ENCODE measurements around the gene TAOK1.

The TAOK1 gene

GRCh38 chr17:29571883-29572681 lies 181.9 kb downstream of the TAOK1 start:
- DNase-seq (ENCODE audit: low read depth), result no peak

DNA sequence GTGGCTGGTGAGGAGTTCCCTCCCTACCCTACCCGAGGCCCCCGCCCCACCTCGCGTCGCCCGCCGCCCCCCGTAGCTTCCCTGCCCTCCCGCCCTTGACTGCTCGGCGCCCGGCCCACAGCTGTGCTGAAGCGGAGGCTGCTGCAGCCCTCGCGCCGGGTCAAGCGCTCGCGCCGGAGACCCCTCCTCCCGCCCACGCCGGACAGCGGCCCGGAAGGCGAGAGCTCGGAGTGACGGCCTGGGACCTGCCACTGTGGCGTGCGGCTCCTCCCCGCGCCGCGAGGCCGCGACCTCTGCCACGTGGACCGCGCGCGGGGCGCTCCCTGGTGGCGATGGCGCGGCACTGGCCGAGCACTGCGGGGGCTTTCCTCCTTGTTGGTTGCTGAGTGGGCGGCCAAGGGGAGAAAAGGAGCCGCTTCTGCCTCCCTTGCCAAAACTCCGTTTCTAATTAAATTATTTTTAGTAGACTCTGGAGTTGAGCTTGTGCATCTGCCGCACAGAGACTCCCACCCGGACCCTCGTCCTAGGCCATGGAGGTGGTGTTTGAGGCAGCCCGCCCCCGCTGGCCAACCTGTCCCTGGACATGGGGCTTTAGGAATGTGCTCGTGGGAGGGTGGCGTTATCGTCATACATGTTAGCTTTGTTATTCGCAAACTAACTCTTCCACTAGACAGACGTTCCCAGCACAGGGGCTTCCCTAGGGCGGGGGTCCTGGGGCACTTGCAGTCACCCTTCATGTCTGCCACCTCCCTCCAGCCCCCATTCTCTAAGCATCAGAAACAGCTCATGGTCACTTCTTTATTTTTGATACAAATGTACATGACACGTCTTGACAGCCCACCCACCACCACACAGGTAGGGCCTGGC lies 182.8 kb downstream of the TAOK1 start:
- peak; percentile 52 for DNase-seq (ENCODE audit: low read depth)

DNA sequence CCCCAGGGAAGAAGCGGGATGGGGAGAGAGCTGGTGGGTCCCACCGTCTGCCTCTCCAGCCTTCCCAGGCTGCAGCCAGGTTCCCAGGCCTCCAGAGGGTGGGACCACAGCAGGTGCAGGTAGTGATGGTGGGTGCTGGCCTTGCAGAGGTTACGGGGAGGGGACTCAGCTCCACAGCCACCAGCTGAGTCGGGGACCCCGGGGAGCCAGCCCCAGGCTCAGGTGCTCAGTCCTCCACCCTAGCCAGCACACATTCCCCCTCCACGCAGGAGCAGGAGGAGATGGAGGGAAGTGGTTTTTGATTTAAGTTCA lies 183.4 kb downstream of the TAOK1 start:
- no peak for DNase-seq (ENCODE audit: low read depth)

DNA sequence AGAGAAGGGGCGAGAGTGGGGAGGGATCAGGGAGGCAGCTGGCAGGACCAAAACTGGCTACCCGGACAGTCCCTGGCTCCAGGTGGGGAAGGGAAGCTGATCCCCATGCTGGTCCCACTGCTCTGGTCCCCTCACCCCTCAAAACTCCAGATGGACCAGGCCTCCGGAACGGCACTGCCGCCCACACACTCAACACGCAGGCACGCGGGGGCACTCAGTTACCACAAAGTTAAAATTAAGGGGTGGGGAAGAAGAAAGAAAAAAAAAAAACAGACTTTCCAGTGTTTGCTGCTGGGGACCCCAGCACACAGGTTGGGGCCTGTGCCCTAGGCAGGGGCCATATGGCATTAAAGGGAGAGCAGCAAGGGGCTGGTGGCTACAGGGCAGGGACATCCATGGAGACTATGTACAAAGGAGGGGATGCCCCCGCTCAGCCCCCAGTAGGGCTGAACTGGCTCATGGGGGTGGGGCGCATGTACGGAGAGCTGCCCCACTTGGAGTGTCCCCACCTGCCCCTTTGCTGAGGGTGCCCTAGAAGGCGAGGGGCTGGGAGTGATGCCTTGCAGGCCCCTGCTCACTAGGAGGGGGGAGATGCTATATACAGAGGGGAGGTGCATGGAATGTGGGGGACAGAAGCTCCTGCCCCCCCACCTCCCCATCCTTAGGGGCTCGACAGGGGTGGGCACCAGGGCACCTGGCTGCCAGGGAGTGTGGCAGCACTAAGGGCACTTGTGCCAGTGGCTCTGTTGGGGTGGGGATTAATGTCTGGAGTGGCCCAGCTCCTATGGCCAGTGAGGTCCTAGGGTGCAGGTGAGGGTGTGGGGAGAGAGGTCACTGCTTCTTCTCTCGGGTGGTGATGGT lies 183.9 kb downstream of the TAOK1 start:
- DNase-seq (ENCODE audit: low read depth), result no peak

DNA sequence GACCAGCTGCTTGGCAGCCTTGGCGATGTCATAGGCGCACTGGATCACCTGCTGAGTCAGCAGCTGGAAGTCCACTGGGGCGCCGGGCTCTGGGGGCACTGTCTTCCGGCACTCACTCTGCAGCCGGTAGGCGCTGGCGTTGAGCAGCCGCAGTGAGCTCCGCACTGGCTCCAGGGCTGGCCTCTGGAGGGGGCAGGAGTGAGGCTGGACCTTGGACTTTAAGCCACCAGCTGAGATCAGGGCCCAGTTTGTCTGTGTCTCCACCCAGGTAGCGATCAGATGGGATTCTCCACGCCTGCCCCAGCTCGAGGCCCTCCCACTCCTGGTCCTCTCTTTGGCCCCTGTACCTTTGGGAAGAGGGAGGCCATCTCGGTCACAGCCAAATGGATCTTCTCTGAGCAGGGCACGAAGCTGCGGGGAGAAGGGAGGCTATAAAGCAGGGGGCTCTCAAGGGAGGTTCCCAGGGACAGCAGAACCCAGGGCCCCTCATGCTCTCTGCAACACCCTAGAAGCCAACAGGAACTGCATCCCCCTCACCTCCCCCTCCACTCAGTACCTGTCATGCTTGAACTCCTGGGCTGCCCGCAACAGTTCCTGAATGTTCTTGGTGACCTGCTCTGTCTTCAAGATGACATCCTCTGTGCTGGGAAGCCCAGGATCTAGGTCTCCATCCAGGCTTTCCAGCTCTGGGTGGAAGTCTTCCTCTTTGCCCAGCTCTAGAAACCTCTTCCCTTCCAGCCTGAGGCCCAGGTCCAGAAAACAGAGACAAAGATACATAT lies 184.8 kb downstream of the TAOK1 start:
- DNase-seq (ENCODE audit: low read depth), result no peak

DNA sequence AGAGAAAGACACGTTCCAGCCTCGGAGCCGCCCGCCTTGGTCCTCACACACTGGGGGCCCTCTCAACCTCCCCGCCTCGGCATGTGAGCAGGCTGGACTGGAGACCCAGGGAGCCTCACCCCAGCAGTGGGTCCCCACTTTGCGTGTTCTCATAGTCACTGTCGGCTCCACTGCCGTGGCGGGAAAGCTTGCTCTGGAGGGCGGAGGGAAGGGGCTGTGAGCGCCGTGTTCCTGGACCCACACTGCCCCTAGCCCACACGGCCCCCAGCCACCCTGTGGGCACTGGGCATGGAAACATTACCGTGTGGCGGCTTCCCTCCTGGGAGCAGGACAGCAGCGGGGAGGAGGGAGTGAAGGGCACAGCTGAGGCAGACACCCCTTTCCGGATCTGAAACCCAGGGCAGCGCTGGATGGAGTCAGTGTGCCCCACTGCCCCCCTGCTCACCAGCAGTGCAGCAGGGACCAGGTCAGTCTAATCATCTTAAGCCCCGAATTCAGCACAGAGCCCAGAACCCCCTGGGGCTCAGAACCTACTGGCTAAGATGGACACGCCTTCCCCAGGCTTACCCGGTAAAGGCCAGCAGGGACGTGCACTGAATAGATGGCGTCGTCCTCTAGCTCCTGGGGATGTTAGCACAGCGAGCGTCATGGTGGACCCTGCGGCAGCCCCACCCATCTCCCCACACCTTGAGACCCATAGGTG lies 185.5 kb downstream of the TAOK1 start:
- DNase-seq (ENCODE audit: low read depth), result no peak

GRCh38 chr17:29576214-29577000 lies 186.2 kb downstream of the TAOK1 start:
- DNase-seq (ENCODE audit: low read depth), result no peak

GRCh38 chr17:29577001-29577370 lies 186.8 kb downstream of the TAOK1 start:
- no peak for DNase-seq (ENCODE audit: low read depth)

DNA sequence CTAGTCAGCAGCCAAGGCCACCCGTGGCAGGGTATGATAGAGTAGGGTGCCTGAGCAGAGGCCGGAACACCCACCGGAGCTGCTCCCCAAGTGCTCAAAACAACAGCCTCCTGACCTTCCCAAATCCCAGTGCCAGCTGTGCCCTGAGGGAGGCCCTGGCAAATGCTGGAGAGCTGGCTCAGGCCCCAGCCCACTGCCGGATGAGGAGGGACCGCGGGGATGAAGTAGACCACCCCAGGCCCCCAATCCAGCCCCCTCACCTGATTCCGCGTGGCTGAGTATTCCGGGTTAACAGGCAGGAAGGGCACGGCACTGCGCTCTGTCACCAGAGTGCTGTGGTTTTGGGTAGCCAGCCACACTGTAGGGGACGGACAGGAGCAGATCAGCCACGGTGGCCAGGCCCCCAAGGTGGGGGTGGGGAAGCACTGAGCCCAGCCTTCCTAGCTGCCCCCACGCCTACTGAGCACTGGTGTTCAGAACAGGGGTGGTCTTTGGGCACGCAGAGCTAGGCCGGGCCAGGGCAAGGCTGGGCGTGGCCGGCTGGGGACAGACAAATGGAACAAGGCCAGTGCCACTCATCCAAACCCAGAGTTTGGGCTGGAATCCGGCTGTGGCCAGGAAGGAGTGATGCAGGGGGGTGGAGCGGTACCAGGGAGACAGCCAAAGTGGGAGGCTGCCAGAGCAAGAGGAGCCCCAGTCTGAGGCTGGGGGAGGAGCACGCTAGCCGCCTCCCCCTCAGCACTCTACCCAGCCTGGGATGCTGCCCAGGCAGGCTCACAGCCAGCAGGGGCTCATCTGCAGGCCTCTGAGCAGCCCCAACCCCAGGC lies 187.4 kb downstream of the TAOK1 start:
- peak; percentile 77 for DNase-seq (ENCODE audit: low read depth)

DNA sequence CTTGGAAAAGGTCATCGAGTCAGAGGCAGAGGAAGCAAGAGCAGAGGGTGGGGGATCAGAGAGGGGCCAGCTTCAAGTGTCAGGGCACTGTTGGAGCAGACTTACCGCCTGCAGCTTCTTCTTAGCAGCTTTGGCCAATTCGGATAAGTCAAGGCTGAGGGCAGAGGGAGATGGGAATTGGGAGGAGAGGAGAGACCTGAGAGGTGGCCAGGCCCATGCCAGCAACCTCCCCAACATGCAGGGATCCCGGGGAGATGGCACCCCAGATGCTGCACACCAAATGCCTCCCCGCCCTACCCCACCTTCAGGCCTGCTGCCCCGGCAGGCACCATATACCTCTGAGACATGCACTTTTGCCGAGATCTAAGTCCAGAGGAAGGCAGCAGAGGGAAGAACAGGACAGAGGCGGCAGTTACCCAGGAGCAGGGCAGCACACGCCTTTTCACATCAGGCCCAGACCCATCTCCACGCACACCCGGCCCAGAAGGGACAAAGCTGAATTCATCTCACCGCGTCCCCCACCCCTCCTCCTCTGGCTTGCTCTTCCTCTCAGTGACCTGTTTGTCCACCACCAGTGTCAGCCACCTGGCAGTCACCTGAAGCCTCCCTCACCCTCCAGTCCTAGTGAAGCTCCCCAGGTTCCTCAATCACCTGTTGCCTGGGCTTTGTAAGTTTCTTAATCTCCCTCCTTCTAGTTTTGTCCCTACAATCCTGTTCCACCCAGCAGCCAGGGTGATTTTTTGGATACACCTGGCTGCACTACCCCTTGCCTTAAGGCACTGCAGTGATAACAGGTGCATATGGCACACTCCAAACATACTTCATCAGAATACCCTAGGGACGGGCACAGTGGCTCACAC lies 188.7 kb downstream of the TAOK1 start:
- no peak for DNase-seq (ENCODE audit: low read depth)

GRCh38 chr17:29579866-29580771 lies 190.0 kb downstream of the TAOK1 start:
- peak; percentile 69 for DNase-seq (ENCODE audit: low read depth)

GRCh38 chr17:29581583-29582253 lies 191.6 kb downstream of the TAOK1 start:
- DNase-seq (ENCODE audit: low read depth), result no peak

DNA sequence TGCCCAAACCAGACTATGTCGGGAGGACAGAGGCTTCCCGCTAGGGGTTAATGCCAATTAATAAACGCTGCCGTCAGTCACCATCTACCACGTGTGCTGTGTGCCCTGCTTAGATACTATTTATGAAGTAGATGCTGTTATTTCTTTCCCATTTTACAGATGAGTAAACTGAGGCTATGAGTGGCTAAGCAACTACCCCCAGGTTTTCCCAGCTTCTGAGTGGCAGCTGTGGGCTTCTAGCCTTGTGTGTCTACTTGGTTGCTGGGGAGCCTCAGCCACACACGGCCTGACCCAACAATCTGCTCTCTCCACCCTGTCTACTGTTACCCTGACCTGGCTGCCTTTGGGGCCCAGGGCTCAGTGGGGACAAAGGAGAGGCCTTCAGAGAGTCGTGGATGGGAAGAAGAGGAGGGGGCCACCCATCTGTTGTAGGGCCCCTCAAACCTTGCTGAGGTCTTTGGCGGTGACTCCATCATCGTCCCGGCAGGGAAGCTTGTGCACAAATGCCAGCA lies 192.1 kb downstream of the TAOK1 start:
- DNase-seq (ENCODE audit: low read depth), result no peak

DNA sequence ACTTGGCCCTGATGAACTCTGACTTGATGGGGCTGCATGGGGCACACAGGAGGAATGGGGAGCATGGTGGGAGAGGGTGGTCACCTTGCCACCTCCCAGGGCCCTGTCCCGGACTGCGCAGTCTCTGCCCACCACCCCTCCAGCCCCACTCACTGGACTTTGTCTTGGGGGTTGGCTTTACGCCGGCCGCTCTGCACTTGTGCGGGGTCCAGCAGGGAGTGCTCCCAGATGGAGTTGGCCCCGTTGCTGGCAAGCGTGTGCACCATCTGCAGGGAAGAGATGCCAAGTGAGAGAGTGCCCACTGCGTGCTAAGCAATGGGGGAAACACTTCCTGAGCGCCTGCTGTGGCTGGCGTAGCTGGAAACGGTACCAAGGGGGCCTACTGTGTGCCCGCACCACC lies 192.6 kb downstream of the TAOK1 start:
- no peak for DNase-seq (ENCODE audit: low read depth)

- DNase-seq (ENCODE audit: low read depth), result no peak
Observed at GRCh38 chr17:29583324-29584248, 193.4 kb downstream of the TAOK1 start.
